GM19099 (cell line): ENCODE data around the gene FAT1.

ENCODE experiments used
- POLR2A ChIP-seq: IDR thresholded peaks from 3 replicates; pipeline ENCODE4 v1.6.1; 2011; ENCODE audit warnings: low read depth; ENCODE audit not compliant: insufficient read length; ENCODE audit errors: extremely low read depth

The FAT1 gene

GRCh38 chr4:186581421-186581820 is 142.2 kb downstream of the FAT1 start:
- no peak for TF ChIP-seq POLR2A

GRCh38 chr4:186580669-186581068 is 143.0 kb downstream of the FAT1 start:
- no peak for TF ChIP-seq POLR2A

GRCh38 chr4:186570193-186570996 is 153.3 kb downstream of the FAT1 start:
- no peak for TF ChIP-seq POLR2A

- no peak for TF ChIP-seq POLR2A
These were observed 154.0 kb downstream of the FAT1 start for GRCh38 chr4:186569533-186570192.

GRCh38 chr4:186566068-186566467 is 157.6 kb downstream of the FAT1 start:
- TF ChIP-seq POLR2A = no peak

- TF ChIP-seq POLR2A = no peak
These were observed 159.9 kb downstream of the FAT1 start for GRCh38 chr4:186563761-186564160.

GRCh38 chr4:186561748-186562147 is 161.9 kb downstream of the FAT1 start:
- no peak for TF ChIP-seq POLR2A

GRCh38 chr4:186560647-186561046 is 163.0 kb downstream of the FAT1 start:
- no peak for TF ChIP-seq POLR2A

- no peak for TF ChIP-seq POLR2A
These were observed 166.2 kb downstream of the FAT1 start for GRCh38 chr4:186557486-186557885.

GRCh38 chr4:186557061-186557460 is 166.6 kb downstream of the FAT1 start:
- TF ChIP-seq POLR2A = no peak

GRCh38 chr4:186554914-186555827 is 168.5 kb downstream of the FAT1 start, which contains the start of gene MTNR1A:
Gene MTNR1A, minus strand, starts transcription at chr4:186555567. Its CDS starts 202 bp downstream, at chr4:186555365.
- TF ChIP-seq POLR2A = no peak

- no peak for TF ChIP-seq POLR2A
These were observed 169.1 kb downstream of the FAT1 start for GRCh38 chr4:186554539-186554913.

- no peak for TF ChIP-seq POLR2A
These were observed 169.9 kb downstream of the FAT1 start for GRCh38 chr4:186553717-186554116.

- TF ChIP-seq POLR2A = no peak
These were observed 171.8 kb downstream of the FAT1 start for GRCh38 chr4:186551849-186552248.

GRCh38 chr4:186545436-186545835 is 178.2 kb downstream of the FAT1 start:
- no peak for TF ChIP-seq POLR2A
